ENCODE measurements around the gene ABCB8.

The ABCB8 gene

DNA sequence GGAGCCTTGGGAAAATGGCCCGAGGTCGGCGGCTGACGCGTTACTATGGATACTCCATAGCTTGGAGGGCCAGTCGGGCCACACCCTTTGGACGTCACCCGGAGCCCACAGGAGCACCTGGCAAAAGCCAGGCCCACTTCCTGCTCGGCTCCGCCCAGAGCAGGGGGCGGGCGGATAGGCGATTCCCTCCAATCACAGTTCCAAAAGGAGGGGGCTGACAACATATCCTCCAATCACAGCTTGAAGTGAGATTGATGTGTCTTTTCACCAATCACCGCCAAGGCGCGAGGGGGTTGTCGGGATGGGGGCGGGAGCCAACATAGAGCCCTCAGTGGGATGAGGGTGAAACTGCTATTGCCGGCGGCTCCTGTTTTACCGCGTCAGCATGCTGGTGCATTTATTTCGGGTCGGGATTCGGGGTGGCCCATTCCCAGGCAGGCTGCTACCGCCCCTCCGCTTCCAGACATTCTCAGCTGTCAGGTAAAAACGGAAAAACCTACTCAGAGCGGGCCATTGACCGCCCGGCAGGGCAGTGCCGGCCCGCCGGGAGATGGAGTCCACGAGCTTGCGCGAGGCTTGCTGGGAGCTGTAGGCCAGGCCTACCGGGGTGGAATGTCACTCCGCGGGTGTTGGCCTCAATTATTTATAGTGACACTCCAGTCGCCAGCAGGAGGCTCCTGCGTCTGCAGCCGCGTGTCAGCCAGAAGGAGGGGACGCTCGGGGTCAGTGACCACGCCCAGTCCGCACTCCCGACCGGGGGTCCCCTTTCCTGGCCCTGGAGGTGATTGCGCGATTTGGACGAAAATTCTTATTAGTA lies at the start of gene ABCB8:
Gene ABCB8, plus strand, starts transcription at position 320 of the 817 bp plus-strand sequence. Its CDS starts 66 bp downstream, at position 386.
- peak; percentile 94 for DNase-seq (ENCODE audit: low read depth)

DNA sequence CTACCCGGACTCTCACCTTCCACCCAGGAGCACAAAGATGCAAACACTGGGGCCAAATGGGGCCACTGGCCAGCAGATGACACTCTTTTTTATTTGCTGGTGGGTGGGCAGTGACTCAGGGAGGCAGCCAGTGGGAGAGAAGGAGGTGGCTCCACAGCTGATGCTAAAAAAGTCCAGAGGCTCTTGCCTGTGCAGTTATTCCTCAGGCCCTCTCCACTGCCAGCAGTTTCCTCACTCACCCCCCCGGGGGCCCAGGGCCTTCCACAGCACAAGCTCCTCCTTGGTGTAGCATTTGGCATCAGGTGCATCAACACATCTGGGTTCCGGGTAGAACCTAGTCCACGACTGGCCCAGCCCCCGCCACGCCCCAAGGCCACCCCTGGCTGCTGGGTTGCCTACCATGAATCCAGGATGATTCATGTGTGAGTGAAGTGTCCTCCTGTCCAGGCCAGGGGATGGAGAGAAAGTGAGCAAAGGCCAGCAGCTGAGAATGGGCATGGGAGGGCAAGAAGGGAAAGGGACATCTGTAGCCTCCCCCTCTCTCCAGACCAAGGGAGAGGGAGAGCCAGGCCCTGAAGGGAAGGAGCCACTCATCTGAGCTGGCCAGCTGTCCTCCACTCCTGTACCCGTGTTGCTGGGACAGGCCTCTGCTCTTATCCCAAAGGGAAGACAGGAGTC lies 48.4 kb upstream of the ABCB8 start:
- DNase-seq (ENCODE audit: low read depth), result no peak

DNA sequence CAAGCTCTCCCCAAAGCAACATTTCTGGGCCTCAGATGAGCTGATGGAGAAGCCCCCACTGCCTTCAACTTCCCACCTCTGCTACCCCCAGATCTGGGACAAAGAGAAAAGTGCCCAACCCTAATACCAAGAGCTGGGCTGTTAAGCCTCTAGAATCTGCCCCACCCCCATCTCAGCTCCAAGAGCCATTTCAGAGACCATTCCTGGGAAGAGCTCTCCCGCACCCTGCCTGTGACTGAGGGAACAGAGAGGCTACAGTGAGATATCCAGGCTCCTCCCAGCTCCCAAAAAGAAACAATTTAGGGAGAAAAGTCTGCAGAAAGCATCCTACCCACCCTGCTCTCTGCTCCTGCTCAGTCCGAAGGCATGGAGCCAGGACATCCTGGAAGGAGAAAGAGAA lies 47.6 kb upstream of the ABCB8 start:
- DNase-seq (ENCODE audit: low read depth), result no peak

DNA sequence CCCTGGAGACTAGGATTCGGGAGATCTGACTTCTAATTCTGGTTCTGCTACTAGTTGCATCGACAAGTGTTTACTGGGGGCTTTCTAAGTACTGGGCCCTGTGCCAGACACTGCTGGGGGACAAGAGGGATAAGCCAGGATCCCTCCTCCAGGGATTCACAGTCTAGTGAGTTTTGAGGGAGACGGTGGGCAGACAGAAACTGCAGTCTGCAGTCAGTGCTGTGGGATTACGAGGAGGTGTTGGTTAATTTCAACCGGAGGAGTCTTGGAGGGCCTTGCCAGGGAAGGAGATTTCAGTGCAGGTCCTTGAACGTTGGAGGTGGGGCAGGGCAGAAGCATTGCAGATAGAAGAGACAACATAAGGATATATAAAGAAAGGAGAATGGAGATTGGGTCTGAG lies 46.6 kb upstream of the ABCB8 start:
- no peak for DNase-seq (ENCODE audit: low read depth)

DNA sequence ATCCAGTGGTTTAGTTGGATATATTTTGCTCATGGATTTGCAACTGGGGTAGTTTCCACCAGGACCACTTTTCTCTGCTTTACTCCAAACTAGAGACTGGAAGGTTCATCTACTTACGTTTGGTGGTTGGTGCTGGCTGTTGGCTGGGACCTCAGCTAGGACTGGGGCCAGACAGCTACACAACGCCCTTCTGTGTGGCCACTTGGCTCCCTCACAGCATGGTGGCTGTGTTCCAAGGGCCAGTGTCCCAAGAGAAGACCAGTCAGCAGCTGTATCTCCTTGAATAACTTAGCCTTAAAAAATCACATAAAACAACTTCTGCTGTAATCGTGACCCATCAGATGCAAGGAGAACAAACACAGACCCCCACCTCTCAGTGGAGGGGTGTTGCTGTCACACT lies 45.9 kb upstream of the ABCB8 start:
- no peak for DNase-seq (ENCODE audit: low read depth)

DNA sequence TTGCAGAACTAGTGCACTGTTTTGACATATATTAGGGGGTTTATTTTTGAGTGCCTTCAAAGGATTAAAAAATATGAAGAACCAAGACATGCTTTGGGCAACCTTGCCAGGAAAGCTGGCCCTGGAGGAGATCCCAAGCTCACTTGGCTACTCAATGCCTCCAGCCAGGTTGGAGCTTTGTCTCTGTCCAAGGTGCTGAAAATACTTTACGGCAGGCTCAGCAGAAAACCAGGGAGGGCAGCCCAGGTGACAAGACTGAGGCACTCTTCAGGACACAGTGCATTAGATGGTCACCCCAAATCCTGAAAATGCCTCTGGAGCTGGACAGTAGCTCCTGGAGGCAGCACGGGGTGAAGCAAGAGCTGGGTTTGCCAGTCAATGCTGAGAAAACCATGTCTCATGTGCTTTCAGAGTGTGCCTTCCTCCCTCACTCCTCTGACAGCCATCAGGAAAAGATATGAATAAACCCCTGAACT lies 44.3 kb upstream of the ABCB8 start:
- DNase-seq (ENCODE audit: low read depth), result no peak

DNA sequence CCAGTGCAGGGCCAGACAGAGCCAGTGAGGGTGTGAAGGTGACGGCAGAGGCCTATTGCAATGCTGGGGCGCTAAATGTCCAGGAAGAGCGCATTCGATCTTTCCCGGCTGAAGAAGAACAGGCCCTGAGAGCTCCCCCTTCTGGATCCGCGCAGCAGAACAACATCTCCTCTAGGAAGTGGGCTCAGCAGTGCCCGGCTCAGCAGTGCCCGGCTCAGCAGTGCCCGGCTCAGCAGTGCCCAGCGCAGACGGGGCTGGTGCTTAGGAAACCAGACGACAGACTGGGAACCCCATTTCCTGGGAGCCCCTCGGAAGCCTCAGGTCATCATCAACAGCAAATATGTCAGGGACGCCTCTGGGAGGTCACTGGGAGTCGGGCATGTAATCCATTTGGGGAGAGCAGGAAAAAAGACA lies 42.1 kb upstream of the ABCB8 start:
- DNase-seq (ENCODE audit: low read depth), result no peak

DNA sequence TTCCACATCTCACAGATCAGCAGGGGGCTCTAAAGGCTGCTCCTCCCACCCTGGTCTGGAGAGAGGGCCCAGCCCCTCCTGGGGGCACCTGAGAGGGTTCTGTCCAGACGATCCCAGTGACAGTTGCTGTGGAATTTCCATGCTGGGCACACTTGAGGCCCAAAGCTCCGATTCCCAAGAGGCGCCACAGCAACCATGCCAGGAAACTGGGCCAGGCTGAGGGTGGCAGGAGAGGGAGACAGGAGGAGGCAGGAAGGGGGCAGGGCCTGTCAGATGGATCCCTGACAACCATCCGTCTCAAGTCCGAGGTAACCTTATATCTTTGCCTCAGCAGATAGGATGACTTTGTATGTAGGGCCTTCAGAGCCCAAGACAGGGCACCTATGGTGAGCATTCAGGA lies 41.7 kb upstream of the ABCB8 start:
- no peak for DNase-seq (ENCODE audit: low read depth)

DNA sequence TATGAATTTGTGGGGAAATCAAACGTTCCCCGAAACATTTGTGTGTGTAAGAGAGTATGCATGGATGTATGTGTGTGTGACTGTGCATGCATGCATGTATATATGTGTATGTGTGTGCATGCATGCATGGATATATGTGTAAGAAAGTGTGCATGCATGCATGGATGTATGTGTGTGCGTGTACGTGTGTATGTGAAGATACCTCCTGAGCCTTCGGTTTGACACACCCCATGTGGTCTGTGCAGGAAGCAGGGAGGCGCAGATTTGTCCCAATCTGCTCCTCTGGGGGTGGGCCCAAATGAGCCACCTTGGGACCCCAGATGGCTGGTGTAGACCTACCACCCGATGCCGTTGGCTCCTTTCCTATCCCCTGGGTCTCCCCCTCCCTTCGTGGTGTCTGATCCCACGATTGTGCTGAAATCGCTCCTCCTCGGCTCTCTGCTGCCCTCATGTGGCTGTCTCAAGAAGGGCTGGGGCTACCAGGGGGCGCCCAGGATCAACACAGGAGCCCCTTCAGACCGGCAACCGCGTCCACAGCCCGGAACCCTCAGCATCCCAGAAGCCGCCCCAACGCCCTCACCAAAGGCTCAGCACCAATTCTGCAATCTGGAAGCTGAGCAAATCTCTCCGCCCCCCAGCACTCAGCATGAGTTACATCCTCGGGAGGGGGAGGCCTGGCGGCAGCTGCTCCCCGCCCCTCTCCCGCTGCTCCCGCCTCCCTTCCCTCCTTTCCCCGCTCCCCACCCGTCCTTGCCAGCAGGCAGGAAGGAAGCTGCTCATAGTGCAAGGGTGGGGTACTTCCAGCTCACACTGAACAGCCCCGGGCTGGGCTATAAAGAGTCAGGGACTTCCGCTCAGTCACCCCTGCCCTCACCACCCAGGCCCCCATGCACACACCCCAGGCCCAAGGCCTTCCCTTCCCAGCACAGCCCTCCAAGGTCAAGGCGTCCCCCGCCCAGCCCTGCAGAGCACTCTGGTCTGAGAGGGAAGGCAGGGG lies 39.7 kb upstream of the ABCB8 start:
- no peak for DNase-seq (ENCODE audit: low read depth)

DNA sequence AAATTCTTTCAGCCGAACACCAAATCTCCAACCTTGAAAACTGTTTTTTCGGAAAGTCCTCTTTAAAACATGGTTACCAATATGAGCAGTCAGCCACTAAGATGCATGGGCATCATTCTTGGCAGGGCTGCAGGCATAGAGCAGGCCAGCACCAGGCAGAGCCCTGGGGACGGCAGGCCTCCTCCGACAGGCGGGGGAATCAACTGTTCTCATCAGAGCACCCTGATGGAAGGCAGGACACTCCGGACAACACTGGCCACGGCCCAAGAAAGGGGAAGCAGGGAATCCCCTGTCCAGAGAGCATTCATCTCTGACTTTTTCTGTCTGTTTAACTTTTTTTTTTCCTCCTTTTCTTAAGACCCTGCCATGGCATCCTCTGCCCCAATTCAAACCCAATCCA lies 38.8 kb upstream of the ABCB8 start:
- DNase-seq (ENCODE audit: low read depth), result no peak

DNA sequence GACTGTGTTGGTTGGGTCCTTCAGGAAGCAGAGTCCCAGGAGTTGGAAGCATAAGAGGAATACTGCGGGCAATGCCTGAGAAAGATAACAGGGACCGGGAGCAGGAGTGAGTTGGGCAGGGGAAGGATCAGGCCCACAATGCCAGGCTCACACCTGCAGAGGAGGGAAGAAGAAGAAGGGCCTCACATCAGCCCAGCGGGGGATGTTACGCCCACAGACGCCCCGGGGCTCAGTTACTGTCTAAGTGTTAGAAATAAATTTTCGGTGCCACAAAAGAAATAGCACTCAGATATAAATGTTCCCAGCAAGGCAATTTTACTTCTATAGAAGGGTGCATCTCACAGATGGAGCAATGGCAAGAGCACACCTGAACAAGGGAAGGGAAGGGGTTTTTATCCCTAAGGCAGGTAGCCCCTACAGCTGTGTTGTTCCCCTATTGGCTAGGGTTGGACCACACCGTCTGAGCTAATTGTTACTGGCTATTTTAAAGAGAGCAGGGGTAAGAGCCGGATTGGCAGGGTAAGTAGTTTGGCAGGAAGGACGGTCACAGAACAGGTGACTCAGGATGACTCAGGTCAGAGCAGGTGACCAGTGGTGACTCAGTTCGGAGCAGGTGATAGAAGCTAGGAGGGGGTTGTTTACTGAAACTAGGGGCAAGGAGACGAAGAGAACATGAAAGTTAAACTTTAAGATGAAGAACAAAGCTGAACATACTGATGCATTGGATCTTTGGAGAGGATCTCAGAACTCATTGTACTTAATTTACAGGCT lies 37.6 kb upstream of the ABCB8 start, which contains the start of gene NOS3:
Gene NOS3, plus strand, starts transcription at position 602 of the 771 bp plus-strand sequence. CDS start 2,787 bp downstream, outside the sequence.
- no peak for DNase-seq (ENCODE audit: low read depth)

DNA sequence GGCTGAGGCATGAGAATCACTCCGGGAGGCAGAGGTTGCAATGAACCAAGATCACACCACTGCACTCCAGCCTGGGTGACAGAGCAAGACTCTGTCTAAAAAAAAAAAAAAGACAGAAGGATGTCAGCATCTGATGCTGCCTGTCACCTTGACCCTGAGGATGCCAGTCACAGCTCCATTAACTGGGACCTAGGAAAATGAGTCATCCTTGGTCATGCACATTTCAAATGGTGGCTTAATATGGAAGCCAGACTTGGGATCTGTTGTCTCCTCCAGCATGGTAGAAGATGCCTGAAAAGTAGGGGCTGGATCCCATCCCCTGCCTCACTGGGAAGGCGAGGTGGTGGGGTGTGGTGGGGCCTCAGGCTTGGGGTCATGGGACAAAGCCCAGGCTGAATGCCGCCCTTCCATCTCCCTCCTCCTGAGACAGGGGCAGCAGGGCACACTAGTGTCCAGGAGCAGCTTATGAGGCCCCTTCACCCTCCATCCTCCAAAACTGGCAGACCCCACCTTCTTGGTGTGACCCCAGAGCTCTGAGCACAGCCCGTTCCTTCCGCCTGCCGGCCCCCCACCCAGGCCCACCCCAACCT lies 36.1 kb upstream of the ABCB8 start:
- DNase-seq (ENCODE audit: low read depth), result no peak

DNA sequence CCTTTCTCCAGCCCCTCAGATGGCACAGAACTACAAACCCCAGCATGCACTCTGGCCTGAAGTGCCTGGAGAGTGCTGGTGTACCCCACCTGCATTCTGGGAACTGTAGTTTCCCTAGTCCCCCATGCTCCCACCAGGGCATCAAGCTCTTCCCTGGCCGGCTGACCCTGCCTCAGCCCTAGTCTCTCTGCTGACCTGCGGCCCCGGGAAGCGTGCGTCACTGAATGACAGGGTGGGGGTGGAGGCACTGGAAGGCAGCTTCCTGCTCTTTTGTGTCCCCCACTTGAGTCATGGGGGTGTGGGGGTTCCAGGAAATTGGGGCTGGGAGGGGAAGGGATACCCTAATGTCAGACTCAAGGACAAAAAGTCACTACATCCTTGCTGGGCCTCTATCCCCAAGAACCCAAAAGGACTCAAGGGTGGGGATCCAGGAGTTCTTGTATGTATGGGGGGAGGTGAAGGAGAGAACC lies 35.4 kb upstream of the ABCB8 start:
- DNase-seq (ENCODE audit: low read depth), result no peak

DNA sequence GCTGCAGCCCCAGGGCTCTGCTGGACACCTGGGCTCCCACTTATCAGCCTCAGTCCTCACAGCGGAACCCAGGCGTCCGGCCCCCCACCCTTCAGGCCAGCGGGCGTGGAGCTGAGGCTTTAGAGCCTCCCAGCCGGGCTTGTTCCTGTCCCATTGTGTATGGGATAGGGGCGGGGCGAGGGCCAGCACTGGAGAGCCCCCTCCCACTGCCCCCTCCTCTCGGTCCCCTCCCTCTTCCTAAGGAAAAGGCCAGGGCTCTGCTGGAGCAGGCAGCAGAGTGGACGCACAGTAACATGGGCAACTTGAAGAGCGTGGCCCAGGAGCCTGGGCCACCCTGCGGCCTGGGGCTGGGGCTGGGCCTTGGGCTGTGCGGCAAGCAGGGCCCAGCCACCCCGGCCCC lies 34.7 kb upstream of the ABCB8 start:
- no peak for DNase-seq (ENCODE audit: low read depth)

DNA sequence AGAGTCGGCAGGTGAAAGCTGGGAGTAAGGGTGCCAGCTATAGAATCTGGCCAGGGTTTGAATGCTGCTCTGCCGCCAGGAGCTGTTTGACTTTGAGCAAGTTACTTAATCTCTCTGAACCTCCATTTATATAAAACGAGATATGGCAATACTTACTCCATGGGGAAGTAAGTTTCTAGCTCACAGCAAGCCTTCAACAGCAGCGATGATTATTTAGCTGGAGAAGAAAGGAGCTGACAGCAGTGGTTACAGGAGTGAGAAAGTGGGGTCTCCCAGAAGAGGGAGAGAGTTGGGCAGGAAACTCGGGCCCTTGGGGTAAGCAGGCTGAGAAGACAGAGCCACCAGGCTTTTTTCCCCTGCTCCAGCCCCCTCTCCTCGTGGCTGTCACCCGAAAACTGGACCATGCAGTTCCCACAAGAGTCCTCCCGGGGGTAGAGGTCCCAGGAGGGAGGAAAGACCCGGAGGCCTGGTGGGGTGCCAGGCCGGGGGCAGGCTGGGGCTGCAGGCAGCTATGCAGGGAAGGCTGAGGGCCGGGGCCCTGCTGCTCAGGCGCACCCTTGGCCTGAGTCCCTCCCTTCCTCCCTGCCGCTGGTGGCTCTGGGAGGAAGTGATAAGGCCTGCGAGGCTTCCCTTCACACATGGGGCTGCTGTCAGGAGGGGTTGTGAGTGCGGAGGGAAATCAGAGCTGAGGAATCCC lies 34.0 kb upstream of the ABCB8 start:
- no peak for DNase-seq (ENCODE audit: low read depth)

DNA sequence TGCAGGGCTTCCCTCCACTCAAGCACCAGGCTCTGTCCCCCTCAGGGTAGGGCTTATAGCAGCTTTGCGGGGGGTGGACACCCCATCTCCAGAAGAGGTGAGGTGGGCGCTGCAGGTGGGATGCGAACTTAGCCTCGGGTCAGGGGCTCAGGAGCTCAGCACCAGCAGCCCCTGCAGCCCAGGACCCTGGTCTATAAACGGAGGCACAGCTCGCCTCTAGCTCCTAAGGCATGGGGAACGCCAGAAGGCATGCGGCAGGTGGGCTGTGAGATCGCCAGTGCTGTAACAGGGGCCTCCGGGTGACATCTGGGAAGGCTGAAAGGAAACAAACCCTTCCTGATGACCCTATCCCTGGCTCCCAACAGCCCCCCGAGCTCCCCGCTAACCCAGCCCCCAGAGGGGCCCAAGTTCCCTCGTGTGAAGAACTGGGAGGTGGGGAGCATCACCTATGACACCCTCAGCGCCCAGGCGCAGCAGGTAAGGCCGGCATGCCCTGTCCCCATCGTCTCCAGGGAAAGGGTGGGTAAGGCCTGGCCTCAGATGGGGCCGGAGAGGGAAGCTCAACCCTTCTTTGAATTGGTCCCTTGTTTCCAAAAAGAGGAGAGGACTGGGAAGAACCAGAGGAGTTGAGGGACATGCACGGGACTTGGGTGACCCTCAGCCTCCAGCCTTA lies 33.3 kb upstream of the ABCB8 start:
- DNase-seq (ENCODE audit: low read depth), result no peak

DNA sequence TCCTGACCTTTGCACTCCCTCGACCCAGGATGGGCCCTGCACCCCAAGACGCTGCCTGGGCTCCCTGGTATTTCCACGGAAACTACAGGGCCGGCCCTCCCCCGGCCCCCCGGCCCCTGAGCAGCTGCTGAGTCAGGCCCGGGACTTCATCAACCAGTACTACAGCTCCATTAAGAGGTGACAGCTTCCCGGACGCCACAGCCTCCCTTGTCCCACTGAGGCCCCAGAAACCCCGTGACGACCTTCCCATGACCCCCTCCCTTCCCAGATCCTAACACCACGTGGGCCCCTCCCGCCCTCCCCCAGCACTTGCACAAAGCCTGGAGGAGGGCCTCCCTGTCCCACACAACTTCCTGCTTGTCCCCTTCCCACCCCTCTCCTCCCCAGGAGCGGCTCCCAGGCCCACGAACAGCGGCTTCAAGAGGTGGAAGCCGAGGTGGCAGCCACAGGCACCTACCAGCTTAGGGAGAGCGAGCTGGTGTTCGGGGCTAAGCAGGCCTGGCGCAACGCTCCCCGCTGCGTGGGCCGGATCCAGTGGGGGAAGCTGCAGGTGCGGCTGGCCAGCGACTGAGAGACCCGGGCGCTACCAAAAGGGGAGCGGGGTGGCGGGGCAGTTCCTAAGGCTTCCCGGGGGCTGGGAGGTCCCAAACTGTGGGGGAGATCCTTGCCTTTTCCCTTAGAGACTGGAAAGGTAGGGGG lies 31.7 kb upstream of the ABCB8 start:
- DNase-seq (ENCODE audit: low read depth), result no peak

DNA sequence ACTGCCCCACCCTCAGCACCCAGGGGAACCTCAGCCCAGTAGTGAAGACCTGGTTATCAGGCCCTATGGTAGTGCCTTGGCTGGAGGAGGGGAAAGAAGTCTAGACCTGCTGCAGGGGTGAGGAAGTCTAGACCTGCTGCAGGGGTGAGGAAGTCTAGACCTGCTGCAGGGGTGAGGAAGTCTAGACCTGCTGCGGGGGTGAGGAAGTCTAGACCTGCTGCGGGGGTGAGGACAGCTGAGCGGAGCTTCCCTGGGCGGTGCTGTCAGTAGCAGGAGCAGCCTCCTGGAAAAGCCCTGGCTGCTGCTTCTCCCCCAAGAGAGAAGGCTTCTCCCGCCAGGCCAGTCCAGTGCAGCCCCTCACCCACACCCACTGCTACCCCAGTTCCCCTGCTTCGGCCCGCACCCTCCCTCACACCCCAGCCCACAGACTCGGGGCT lies 31.2 kb upstream of the ABCB8 start:
- no peak for DNase-seq (ENCODE audit: low read depth)

DNA sequence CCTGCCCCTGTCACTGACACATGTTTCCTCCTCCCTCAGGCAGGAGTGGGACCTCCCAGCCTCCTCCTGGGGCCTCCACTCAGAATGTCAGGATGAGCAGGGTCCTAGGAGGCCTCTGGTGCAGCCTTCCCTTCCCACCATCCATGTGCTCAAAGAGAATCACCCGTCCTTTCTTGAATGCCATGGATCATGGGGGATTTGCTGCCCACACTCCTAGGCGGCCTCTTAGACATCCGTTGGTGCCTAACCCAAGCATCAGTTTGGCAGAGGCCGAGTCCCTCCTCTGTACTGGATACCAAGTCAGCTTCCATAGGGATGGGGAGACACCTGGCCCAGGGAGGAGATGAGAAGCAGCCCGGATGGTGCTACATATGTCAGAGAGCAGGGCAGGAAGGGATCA lies 30.4 kb upstream of the ABCB8 start:
- no peak for DNase-seq (ENCODE audit: low read depth)
